Panc1 (cell line): ENCODE results near the gene MAD1L1. TPM values are rescaled to one million over a fixed set of nuclear protein-coding genes. Genes with fewer than 3 reads are reported as not detected.

Source experiments
- ATAC-seq: fragments of 200-7000 bp; cut with Tn5 transposase; 2 replicates; pipeline ENCODE4 v1.9.1; 2020; ENCODE audit warnings: mild to moderate bottlenecking, moderate library complexity
- BruUV-seq: library from RNA; stranded (reverse); fragments of 400-500 nt; replicated peaks from 2 replicates; lab custom pipeline; 2021; lab: Mats Ljungman, UMichigan
- CTCF ChIA-PET: fragments of 300-600 bp; sonication (Branson Sonifier 250); formaldehyde crosslinking; loops from one replicate; lab custom pipeline; 2022; ENCODE audit warnings: antibody characterized with exemption; lab: Charles Lee
- POLR2A ChIA-PET: fragments of 300-600 bp; sonication (Branson Sonifier 250); formaldehyde crosslinking; loops from one replicate; lab custom pipeline; 2022; ENCODE audit warnings: antibody characterized with exemption; lab: Charles Lee
- DNase-seq: peaks from one replicate; pipeline ENCODE4 v3.0.0-alpha.2; 2010; ENCODE audit warnings: low read depth, low spot score
- H3K27ac ChIP-seq: 2 replicates; pipeline ENCODE4 v1.5.1; 2011; ENCODE audit warnings: mild to moderate bottlenecking, low read length, inconsistent platforms
- H3K27me3 ChIP-seq: fragments of 200-500 bp; sonication (Bioruptor generic); 2 replicates; pipeline ENCODE4 v1.6.0; 2014; ENCODE audit warnings: low read length, inconsistent platforms; ENCODE audit not compliant: control insufficient read depth, insufficient read depth
- H3K36me3 ChIP-seq: fragments of 200-500 bp; sonication (Bioruptor generic); 2 replicates; pipeline ENCODE4 v1.5.1; 2014; ENCODE audit warnings: inconsistent platforms, mild to moderate bottlenecking, low read length, moderate library complexity; ENCODE audit not compliant: control insufficient read depth, insufficient read depth
- H3K4me1 ChIP-seq: 2 replicates; pipeline ENCODE4 v1.5.1; 2011; ENCODE audit warnings: inconsistent platforms, mild to moderate bottlenecking, low read length, moderate library complexity; ENCODE audit not compliant: control insufficient read depth, insufficient read depth
- H3K4me3 ChIP-seq, 2 experiments: 2 replicates each; pipeline ENCODE4 v1.5.1; 2011 to 2012; ENCODE audit warnings: low read depth in 2 of 2, low read length in 2 of 2, mild to moderate bottlenecking in 2 of 2, inconsistent platforms in 1 of 2, moderate library complexity in 1 of 2
- H3K9me3 ChIP-seq: fragments of 200-500 bp; sonication (Bioruptor generic); 2 replicates; pipeline ENCODE4 v1.5.1; 2014; ENCODE audit warnings: low read depth, mild to moderate bottlenecking, inconsistent platforms, low read length, moderate library complexity; ENCODE audit not compliant: control insufficient read depth, insufficient read depth
- CTCF ChIP-seq: fragments of 450-650 bp; IDR thresholded peaks from 2 replicates; pipeline ENCODE4 v1.5.1; 2017; ENCODE audit warnings: mild to moderate bottlenecking
- POLR2AphosphoS5 ChIP-seq: IDR thresholded peaks from 2 replicates; pipeline ENCODE4 v1.6.1; 2012; ENCODE audit warnings: mild to moderate bottlenecking, low read depth, low read length, moderate library complexity
- REST ChIP-seq, 2 experiments: IDR thresholded peaks; 2 replicates each; pipeline ENCODE4 v1.6.1; 2011 to 2012; ENCODE audit warnings: low read depth in 2 of 2, control low read depth in 1 of 2, low read length in 1 of 2, mild to moderate bottlenecking in 1 of 2, moderate library complexity in 1 of 2; ENCODE audit not compliant: insufficient read depth in 1 of 2
- SIN3A ChIP-seq: IDR thresholded peaks from 2 replicates; pipeline ENCODE4 v1.6.1; 2012; ENCODE audit warnings: low read depth, mild to moderate bottlenecking, low read length, moderate library complexity, borderline replicate concordance; ENCODE audit not compliant: insufficient read depth
- TCF7L2 ChIP-seq: IDR thresholded peaks from 2 replicates; pipeline ENCODE4 v1.6.1; 2011; ENCODE audit warnings: mild to moderate bottlenecking, low read depth, low read length, inconsistent platforms
- in situ Hi-C: cut with HindIII; loops from 2 replicates; pipeline ENCODE4 v1.10.0; 2016; ENCODE audit warnings: low sequenced_read_pairs, low pct_unique_long_range_greater_than_20kb
- intact Hi-C: fragments of 100-400 bp; cut with micrococcal nuclease; formaldehyde crosslinking; loops from one replicate; pipeline ENCODE4 v1.10.0; 2022; ENCODE audit not compliant: unreplicated experiment
- total RNA-seq: library from RNA; stranded (reverse); gene quantifications from one replicate; pipeline ENCODE4 v1.2.1, GENCODE V29; 2021; ENCODE audit not compliant: unreplicated experiment

MAD1L1 gene
- total RNA-seq, 1 experiment from 2014 or later: 70.8 TPM

GRCh38 chr7:1843921-1844335 lies 388.8 kb downstream of the MAD1L1 start:
- in situ Hi-C loops (no loop called here), intact Hi-C loops (no loop called here)
- Histone ChIP-seq H3K36me3 (no peaks in the 10 kb centered on the region), H3K27me3 (no peaks in the 10 kb centered on the region), H3K27ac (no peak overlapping the region), H3K4me1 (no peaks in the 10 kb centered on the region), H3K9me3 (no peaks in the 10 kb centered on the region), H3K4me3 (no peak overlapping the region)
- TF ChIP-seq SIN3A (no peak), CTCF (no peak), POLR2AphosphoS5 (no peak)
- BruUV-seq: no TSS peak
- CTCF ChIA-PET: no interaction called here
- DNase-seq (no peak), ATAC-seq (no peak)
- POLR2A ChIA-PET: no interaction called here

GRCh38 chr7:1843271-1843861 lies 389.4 kb downstream of the MAD1L1 start:
- ChIA-PET POLR2A (no interaction called here), CTCF (no interaction called here)
- intact Hi-C loops (no loop called here), in situ Hi-C loops (no loop called here)
- H3K27ac ChIP-seq: no peak overlapping the region
- no peaks in the 10 kb centered on the region for H3K36me3 ChIP-seq
- no peak for TF ChIP-seq SIN3A
- TF ChIP-seq REST (IDR thresholded peaks at IDR 0.05; ENCODE audit: insufficient read depth in 1 of 2, low read depth in 2 of 2, low read length in 1 of 2): no peak
- no peak for TF ChIP-seq CTCF
- TF ChIP-seq TCF7L2: no peak
- TF ChIP-seq POLR2AphosphoS5: no peak
- no peak overlapping the region for H3K4me3 ChIP-seq
- H3K9me3 ChIP-seq: no peaks in the 10 kb centered on the region
- DNase-seq: no peak
- H3K27me3 ChIP-seq: no peaks in the 10 kb centered on the region
- H3K4me1 ChIP-seq: no peaks in the 10 kb centered on the region
- BruUV-seq: no TSS peak
- no peak for ATAC-seq
